ENCODE measurements around the gene NF2.

Gene NF2

DNA sequence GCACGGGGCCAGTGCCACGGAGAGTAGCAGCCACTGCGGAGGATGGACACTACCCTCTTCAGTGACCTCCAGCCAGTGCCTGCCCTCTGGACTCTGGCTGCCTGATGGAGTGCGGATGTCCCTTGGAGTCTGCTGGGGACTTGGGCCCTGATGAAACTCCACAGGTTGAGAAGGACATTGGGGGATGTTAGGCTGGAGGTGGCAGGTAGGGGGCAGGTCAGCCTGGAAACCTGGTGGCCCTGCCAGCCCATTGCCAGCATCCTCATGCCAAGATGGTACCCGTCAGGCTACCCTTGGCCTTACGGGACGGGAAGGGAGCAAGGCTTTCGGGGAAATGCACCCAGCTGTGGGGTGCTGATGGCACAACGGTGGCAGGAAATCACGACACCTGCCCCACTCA, 120.3 kb downstream of the NF2 start:
- DNase-seq (ENCODE audit: low spot score): no peak

DNA sequence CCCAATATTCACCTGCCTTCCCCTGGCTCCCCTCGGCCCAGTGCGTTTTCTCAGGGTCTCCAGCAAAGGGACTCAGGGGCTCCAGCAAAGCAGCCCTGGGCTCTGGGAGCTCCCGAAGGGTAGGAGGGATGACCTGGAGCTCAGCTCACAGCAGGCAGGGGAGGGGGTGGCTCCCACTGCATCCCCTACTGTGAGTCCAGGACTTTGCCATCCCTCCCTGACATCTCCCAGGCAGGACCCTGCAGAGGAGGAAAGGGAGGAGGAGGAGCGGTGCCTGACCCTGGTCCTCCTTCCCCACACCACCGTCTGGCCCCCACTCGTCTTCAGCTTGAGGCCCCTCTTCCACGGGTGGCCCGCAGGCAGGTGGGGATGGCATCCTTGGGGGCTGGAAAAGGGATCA, 121.4 kb downstream of the NF2 start:
- no peak for DNase-seq (ENCODE audit: low spot score)

DNA sequence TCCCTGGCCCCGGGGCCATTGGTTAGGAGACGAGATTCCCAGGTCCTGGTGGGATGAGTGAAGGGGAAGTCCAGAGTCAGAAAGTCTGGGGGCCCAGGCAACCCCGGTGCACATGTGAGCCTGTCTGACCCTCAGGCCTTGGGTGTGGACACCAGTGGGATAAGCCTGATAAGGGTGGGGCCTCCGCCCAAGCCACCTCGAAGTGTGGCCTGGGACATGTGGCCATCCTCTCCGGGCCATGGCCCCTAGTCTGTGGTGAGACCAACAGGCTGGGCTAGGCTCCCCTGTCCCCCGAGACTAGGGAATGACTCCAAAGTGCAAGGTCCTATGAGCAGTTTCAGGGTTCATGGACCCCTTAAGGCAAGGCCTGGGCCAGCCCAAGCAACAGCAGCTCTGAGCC, 122.7 kb downstream of the NF2 start:
- DNase-seq (ENCODE audit: low spot score): peak; percentile 39

DNA sequence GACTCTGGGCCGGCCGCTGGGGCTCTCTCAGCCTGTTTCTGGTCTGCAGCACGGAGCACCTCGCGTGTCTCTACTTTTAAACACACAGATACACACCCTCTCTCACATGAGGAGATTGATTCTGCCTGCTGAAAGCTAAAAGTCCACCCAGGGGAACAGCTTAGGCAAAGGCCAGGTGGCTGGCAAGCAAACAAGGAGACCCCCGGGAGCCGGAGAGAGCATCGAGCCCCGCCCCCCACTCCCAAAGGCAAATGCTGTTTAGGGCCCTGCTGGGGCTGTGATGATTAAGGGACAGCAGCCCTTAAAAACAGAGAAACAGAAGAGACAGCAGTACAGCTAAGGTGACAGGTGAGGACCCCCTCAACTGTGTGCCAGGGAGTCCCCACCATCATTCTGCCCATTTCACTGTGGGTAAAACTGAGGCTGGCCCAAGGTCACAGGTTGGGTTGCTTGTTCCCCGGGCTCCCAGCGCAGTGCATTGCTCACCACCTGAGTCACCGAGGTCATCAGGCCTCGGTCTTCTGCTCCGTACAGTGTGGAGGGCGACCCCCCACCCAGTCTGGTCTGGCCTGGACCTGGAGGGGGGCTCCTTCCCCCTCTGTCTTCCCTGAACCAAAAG, 123.2 kb downstream of the NF2 start:
- DNase-seq (ENCODE audit: low spot score): no peak

DNA sequence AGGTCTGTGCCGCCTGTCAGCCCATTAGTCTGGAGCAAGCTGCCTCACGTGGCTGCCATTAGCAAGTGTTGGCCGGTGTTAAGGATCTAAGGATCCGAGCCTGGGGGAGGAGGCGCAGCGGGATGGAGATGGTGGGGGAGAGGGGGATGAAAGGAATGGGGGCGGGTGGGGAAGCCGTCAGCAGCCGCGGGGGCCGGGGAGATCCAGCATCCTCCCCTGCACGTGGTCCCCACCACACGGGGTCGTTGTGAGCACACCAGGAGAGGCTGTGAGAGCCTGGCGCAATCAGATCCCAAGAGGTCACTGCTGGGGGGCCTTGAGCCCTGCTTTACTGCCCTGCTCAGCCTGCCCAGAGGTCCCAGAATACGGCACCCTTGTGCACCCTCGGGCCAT, 123.7 kb downstream of the NF2 start:
- DNase-seq (ENCODE audit: low spot score): peak; percentile 47

DNA sequence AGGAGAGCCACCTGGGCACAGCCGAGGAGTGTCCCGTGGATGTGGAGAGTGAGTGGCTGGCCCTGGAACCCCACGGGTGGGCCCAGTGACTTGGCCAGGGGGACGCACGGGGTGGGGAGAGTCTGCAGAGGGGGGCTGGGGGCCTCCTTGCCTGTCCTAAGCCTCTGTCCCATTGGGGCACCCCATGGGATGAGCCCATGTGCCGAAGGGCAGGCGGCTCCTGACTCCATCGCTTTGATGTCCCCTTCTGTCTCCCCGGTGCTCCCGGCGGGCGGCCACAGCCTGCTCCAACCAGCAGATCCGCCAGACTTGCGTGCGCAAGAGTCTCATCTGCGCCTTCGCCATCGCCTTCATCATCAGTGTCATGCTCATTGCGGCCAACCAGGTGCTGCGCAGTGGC, 125.7 kb downstream of the NF2 start:
- no peak for DNase-seq (ENCODE audit: low spot score)

DNA sequence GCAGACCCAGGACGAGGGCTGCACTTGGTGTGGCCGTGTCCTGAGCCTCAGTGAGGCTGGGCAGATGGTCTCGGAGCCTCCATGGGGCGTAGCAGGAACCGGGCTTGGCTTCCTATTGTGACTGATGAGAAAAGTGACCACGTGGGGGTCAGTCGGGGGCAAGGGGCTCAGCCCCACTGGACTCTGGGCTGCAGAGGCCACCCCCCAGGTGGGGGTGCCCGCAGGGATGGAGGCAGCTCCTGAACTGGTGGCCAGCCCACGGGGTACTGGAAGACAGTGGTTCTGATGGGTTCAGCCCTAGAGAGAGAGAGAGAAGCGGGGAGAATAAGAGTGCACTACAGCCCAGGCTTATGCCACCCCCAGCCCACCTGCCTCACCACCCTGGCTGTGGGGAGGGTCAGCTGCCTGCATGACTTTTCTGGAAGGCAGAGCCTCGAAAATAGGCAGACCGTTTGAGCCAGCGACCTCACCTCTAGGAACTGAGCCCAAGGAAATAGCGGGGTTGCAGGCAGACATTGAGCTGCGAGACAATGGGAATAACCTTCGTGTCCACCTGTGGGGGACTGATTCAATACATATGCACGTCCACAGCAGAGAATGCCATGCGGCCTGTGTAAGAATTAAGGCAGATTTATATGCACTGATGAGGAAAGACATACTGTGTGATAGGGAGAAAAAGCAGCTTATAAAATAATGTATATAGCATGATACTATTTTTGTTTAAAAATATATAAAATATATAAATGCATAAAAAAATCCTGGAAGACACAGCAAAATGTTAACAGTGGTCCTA, 127.8 kb downstream of the NF2 start:
- no peak for DNase-seq (ENCODE audit: low spot score)

DNA sequence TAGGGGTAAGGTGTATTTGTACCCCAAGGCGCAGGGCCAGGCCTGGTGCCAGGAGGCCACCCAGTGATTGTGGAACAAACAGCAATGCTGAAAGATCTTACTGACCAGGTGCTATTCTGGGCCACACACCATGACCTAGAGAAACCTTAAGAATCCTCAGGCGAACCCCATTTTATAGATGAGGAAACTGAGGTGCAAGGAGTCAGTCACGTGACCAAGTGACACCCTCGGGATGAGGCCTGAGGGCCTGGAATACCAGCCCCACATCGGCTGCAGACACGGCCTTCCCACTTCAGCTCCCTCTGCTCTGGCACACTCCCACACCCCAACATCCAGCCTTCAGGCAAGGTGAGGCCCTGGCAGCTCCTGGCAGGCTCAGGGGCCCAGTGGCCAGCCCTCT, 129.4 kb downstream of the NF2 start:
- no peak for DNase-seq (ENCODE audit: low spot score)

DNA sequence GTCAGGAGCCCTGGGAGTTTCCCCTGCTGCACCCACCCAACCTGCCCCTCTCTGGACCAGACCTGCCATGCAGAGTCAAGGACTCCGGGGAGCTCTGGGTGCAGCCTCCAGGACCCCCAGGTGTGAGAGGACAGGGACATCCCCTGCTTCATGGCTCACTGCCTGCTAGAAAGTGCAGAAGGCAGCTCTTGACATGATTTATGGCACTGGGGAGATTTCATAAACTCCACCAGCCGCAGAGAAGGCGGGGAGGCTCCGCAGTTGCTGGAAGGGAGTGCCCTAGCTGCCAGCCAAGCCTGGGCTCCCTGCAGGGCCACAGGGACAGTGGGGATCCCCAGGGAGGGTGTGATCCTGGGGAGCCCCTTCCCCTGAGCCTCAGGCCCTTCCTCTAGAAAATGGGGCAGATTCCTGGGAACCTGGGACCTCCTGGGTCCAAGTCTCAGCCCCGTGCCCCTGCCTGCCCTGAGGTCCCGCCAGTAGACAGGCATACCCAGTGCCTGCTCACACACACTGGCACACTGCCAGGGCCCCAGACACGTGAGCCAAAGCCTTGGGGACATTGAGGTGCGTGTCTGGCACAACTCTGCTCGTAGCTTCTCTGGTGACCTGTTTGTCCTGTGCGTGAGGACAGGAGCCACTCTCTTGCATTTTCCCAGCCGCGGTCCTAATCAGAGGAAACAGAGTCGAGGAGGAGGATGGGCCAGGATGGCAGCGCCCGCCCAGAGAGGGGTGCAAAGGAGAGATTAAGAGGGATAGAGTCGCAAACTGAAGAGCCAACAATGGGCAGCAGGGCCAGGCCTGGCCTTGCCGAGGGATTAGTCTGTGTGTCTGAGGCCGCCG, 130.1 kb downstream of the NF2 start:
- peak; percentile 89 for DNase-seq (ENCODE audit: low spot score)

DNA sequence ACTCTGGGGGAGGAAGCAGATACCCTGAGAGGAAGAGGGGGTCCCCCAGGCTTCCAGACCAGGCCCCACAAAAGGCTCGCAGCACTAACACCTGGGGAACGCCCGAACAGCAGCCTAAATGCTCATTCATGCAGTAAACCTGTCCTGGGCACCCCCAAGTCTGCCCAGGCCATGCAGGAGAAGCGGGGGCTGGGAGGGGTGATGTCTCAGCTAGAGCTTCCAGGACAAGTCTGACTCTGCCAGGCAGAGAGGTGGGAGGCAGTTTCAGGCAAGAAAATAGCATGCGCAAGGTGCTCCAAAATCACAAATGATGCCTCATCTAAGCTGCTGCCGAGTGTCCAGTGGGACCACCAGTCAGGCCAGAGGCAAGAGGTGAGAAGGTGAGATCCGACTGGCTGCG, 131.0 kb downstream of the NF2 start:
- DNase-seq (ENCODE audit: low spot score): no peak

DNA sequence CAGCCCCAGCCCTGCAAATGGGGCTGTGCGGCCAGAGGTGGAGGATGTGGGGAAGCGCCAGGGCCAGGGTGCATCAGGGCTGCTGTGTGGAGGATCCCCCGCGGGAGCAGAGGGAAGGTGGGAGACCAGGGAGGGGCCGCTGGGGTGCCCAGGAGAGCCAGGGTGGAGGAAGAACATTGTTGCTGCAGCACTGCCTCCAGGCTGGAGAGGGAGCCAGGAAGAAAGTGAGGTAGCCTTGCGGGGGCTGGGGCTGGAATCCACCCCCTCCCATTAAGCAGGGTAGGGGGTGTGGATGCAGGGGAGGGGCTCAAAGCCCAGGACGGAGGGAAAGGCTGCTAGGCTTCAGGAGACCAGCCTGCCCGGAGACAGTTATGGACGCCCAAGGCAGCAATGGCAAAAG, 131.4 kb downstream of the NF2 start:
- DNase-seq (ENCODE audit: low spot score): no peak

DNA sequence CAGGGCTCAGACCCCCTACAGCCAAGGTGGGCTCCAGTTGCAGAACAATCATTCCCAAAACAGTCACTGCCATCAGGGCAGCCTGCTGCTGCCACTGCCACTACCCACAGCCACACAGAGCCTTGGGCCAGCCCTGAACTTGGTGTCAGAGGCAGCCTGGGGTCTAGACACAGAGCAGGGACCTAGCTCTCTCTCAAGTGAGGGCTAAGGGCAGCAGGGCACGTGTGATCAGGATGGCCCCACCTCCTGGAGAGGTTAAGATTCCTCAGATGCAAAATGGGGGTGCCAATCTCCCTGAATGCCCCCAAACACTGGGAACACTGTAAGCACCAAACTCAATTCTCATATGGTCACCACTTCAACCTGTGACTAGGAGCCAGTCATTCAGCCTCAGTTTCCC, 132.0 kb downstream of the NF2 start:
- no peak for DNase-seq (ENCODE audit: low spot score)

DNA sequence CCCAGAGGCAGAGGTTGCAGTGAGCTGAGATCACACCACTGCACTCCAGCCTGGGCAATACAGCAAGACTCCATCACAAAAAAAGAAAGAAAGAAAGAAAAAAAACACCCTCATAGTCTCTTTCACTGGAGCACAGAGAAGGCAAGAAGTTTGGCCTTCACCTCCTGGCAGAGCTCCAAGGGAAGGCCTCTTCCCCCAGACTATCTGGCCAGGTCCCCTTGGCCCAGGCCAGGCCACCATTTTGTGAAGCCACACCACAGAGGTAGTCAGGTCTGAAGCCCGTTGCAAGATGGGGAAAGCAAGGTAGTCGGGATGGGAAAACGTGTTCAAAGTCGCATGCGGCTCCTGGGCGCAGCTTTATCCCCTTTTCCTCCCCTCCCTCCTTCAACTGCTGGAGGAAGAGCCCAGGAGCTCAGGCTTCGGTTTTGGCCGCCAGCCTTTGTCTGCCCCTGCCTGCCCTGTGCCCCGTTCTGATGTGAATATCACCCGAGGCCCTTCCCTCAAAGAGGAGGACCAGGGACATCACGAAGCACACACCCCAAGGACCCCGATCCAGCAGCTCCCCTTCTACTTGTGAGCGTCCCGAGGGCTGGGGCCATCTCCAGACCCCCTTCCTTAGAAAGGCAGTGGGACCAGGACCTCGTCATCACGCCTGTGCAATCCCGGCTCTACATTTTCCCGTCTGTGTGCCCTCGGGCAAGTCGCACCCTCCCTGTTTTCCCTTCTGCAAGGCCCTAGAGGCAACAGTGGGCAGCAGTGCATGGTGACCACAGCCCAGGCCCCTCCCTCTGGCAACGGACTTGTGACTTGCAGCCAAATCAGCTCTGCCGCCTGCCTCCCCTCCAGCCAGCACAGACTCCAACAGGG, 134.1 kb downstream of the NF2 start:
- DNase-seq (ENCODE audit: low spot score): no peak

DNA sequence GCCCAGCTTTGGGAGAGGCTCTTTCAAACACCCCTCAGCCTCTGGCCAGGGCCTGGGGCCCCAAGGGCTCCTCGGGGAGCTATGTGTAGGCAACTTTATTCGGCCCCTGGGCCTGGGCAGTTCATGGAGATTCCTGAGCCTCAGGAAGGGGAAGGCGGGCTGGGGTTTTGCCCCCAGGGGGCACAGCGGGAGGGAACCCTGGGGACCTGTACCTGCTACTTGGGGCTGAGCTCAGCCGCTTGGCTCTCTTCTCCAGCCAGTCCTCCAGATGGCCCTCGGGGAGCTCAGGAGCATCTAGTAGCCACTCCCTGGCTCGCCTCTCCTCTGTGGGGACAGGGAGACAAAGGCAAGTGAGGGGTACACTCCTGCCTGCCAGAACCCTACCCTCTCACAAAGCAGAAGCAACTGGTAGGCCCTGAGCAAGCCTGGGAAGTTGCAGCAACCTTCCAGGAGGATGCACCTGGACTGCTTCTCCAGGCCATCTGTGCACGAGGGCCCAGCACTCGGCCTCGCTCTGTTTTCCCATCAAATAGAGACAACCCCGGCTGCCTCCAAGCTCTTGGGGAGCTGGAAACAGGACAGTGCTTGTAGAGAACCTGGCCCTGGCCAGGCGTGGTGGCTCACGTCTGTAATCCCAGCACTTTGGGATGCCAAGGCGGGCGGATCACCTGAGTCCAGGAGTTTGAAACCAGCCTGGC, 134.8 kb downstream of the NF2 start:
- DNase-seq (ENCODE audit: low spot score): no peak

DNA sequence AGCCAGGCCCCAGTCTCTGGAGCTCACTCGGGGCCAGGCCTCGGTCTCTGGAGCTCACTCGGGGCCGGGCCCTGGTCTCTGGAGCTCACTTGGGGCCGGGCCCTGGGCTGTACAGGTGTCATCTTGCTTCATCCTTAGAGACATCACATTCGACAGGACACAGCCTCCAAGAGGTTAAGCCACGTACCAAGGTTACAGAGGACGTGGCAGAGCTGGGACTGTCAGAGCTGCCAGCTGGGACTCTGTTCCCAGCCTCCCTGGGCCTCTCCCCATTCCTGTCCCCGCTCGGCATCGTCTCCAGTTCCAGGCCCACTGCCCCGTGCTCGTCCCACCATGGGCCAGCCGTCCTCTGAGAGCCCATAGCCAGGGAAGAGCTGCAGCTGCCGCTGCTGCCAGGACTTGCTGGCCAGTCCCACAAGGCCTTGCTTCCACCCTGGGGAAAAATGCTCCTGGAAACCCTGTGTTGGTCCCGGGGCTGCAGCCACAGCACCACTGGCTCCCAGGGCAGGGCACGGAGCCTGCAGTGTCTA, 136.0 kb downstream of the NF2 start:
- DNase-seq (ENCODE audit: low spot score): no peak

DNA sequence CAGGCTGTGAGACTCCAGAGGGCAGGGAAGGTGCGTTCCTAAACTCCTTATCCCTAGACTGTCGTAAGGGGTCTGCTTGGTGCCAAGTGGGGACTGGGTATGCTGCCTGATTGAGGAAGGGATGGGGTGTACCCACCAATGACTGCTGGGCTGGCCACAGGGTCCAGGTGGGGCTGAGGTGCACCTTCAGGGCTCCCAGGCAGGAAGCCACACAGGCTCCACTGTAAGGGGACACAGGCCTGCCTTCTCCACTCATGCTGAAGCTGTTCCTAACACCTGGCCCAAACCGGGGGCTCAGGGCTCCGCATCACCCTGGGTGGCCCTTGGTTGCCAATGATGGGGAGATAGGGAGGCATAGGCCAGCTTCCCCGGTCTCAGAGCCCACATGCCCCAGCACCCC, 136.8 kb downstream of the NF2 start:
- no peak for DNase-seq (ENCODE audit: low spot score)

DNA sequence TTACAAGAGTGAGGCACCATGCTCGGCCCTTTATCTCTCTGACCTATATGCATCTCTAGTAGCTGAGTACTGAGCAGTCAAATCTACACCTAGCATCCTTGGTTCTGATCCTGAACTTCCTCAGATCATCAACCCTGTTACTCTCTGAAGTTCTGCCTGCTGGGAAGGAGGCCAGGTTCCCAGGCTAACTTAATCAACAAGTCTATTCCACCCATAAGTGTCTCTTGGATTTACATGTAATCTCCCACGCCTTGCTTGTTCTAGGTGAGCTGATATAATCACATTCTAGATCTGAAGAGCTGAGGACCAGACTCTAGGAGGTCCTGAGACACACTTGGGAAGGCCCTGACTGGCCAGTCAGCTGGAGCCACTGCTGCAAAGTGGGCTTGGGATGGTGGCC, 138.5 kb downstream of the NF2 start:
- no peak for DNase-seq (ENCODE audit: low spot score)

DNA sequence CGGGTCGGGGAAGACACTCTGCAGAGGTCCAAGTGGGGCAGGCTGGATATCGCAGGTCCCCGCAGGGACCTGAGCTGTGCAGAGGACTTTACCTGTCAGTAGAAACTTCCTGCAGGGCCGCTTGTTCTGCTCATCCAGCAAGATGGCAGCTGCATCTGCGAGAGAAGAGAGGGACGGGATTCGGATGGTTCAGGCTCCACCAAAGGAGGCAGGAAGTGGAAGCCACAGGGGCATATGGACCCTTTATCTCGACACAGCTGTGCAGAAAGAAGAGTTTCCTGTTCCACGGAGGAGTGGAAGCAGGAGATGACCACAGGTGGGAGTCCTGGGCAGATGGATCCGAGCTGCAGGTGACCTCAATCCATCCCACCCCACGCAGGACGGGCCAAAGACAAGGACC, 138.9 kb downstream of the NF2 start:
- no peak for DNase-seq (ENCODE audit: low spot score)

DNA sequence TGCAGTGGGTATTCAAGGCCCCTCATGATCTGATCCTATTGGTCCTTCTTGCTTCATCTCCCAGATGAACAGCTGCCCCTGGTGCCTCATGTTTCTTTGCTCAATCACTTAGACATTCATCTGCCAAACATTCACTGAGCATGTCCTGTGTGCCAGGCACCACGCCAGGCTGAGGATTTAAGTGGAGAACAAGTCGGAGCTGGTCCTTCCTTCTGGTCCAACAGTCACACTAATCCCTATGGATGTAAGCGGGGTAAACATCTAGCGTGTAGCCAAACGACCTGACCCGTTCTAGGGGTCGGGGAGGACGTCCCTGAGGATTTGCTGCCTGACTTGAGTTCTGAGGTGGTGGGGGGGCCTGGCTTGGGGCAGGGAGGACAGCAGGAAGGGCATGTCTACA, 141.5 kb downstream of the NF2 start:
- no peak for DNase-seq (ENCODE audit: low spot score)

DNA sequence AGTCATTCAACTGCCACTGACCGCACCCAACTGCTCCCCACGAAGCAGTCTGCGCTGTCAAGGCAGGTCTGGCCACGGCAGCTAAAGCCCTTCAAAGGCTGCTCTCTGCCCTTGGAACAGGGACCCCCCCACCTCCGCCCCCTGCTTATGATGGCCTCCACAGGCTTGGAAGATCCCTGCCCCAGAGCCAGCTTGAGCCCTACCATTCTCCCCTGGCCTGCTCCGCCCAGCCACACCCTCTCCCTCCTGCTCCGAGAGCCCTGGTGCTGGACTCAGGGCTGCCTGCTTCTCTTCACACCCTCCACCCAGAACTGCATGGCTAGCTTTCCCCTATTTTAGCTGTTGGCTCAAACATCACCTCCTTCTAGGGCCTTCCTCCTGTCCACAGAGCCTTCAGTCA, 144.4 kb downstream of the NF2 start:
- no peak for DNase-seq (ENCODE audit: low spot score)
